ENCODE data around the gene IL11RA.

GRCh38 chr9:34694811-34695210, 42.8 kb downstream of the IL11RA start:
- TF ChIP-seq EZH2 (IDR thresholded peaks at IDR 0.05; ENCODE audit: insufficient read depth, poor library complexity, severe bottlenecking), result no peak
- TF ChIP-seq EZH2phosphoT487 (IDR thresholded peaks at IDR 0.05; ENCODE audit: insufficient read depth, low read depth), result no peak
